ENCODE results near the gene FAM186B.

FAM186B gene

GRCh38 chr12:49635656-49636055 lies 30.2 kb upstream of the FAM186B start:
- in situ Hi-C loops (cut with MboI; ENCODE audit: low sequenced_read_pairs, unreplicated experiment) = no loop called here
- no peak for TF ChIP-seq CTCF (IDR thresholded peaks at IDR 0.05; ENCODE audit: borderline replicate concordance, control extremely low read depth, extremely low read depth, insufficient read depth, missing control alignments)
- no peak for DNase-seq (ENCODE audit: low spot score)

- in situ Hi-C loops (cut with MboI; ENCODE audit: low sequenced_read_pairs, unreplicated experiment) = no loop called here
- no peak for TF ChIP-seq CTCF (IDR thresholded peaks at IDR 0.05; ENCODE audit: borderline replicate concordance, control extremely low read depth, extremely low read depth, insufficient read depth, missing control alignments)
- no peak for DNase-seq (ENCODE audit: low spot score)
Measured at GRCh38 chr12:49635036-49635435, 29.6 kb upstream of the FAM186B start.

- no peak for DNase-seq (ENCODE audit: low spot score)
Measured at GRCh38 chr12:49633703-49634345, 28.4 kb upstream of the FAM186B start.

GRCh38 chr12:49632986-49633702 lies 27.7 kb upstream of the FAM186B start:
- in situ Hi-C loops (cut with MboI; ENCODE audit: low sequenced_read_pairs, unreplicated experiment) = no loop called here
- no peak for TF ChIP-seq CTCF (IDR thresholded peaks at IDR 0.05; ENCODE audit: borderline replicate concordance, control extremely low read depth, extremely low read depth, insufficient read depth, missing control alignments)
- no peak for DNase-seq (ENCODE audit: low spot score)

More at GRCh38 chr12:49633703-49634345, 28.4 kb upstream of the FAM186B start:
- in situ Hi-C loops (cut with MboI; ENCODE audit: low sequenced_read_pairs, unreplicated experiment) = no loop called here
- TF ChIP-seq CTCF (IDR thresholded peaks at IDR 0.05; ENCODE audit: borderline replicate concordance, control extremely low read depth, extremely low read depth, insufficient read depth, missing control alignments) = no peak

GRCh38 chr12:49632401-49632800 lies 27.0 kb upstream of the FAM186B start:
- in situ Hi-C loops (cut with MboI; ENCODE audit: low sequenced_read_pairs, unreplicated experiment) = no loop called here
- DNase-seq (ENCODE audit: low spot score) = no peak
- no peak for TF ChIP-seq CTCF (IDR thresholded peaks at IDR 0.05; ENCODE audit: borderline replicate concordance, control extremely low read depth, extremely low read depth, insufficient read depth, missing control alignments)

- DNase-seq (ENCODE audit: low spot score) = no peak
- no peak for TF ChIP-seq CTCF (IDR thresholded peaks at IDR 0.05; ENCODE audit: borderline replicate concordance, control extremely low read depth, extremely low read depth, insufficient read depth, missing control alignments)
- in situ Hi-C loops (cut with MboI; ENCODE audit: low sequenced_read_pairs, unreplicated experiment) = no loop called here
Measured at GRCh38 chr12:49631336-49631907, 26.0 kb upstream of the FAM186B start.

Data from GM13976 (cell line).